SW480 (cell line): ENCODE data around the gene ITPK1.

ENCODE experiments used
- DNase-seq: peaks from one replicate; pipeline ENCODE4 v3.0.0-alpha.2; 2016; ENCODE audit warnings: low spot score

ITPK1 gene

GRCh38 chr14:92951261-92951660 is 164.5 kb downstream of the ITPK1 start:
- DNase-seq: no peak

GRCh38 chr14:92950773-92951172 is 165.0 kb downstream of the ITPK1 start:
- DNase-seq: no peak

GRCh38 chr14:92950193-92950540 is 165.6 kb downstream of the ITPK1 start:
- no peak for DNase-seq

- DNase-seq: no peak
Observed at GRCh38 chr14:92949496-92950192, 166.1 kb downstream of the ITPK1 start.

GRCh38 chr14:92948647-92949046 is 167.1 kb downstream of the ITPK1 start:
- DNase-seq: no peak

- DNase-seq: no peak
Observed at GRCh38 chr14:92946847-92947545, 168.7 kb downstream of the ITPK1 start.

GRCh38 chr14:92945959-92946846 is 169.5 kb downstream of the ITPK1 start:
- DNase-seq: peak; percentile 27

GRCh38 chr14:92945544-92945943 is 170.2 kb downstream of the ITPK1 start:
- no peak for DNase-seq

GRCh38 chr14:92944976-92945375 is 170.7 kb downstream of the ITPK1 start:
- no peak for DNase-seq

GRCh38 chr14:92943855-92944570 is 171.7 kb downstream of the ITPK1 start:
- DNase-seq: no peak

GRCh38 chr14:92942976-92943710 is 172.6 kb downstream of the ITPK1 start:
- no peak for DNase-seq

- no peak for DNase-seq
Observed at GRCh38 chr14:92942576-92942975, 173.1 kb downstream of the ITPK1 start.

GRCh38 chr14:92942136-92942535 is 173.6 kb downstream of the ITPK1 start:
- DNase-seq: no peak

GRCh38 chr14:92941531-92941930 is 174.2 kb downstream of the ITPK1 start:
- DNase-seq: no peak

GRCh38 chr14:92940543-92940942 is 175.2 kb downstream of the ITPK1 start:
- no peak for DNase-seq

- DNase-seq: no peak
Observed at GRCh38 chr14:92939699-92940098, 176.0 kb downstream of the ITPK1 start.

- no peak for DNase-seq
Observed at GRCh38 chr14:92938890-92939671, 176.6 kb downstream of the ITPK1 start.

- DNase-seq: no peak
Observed at GRCh38 chr14:92938235-92938875, 177.4 kb downstream of the ITPK1 start.

- peak; percentile 75 for DNase-seq
Observed at GRCh38 chr14:92937051-92937937, 178.4 kb downstream of the ITPK1 start.
